Adrenal gland (tissue), 19 donors: ENCODE results near the gene TCAIM. TPM values are rescaled to one million over a fixed set of nuclear protein-coding genes. Genes with fewer than 3 reads are reported as not detected.

Source experiments
- DNase-seq, 7 donors: peaks; one replicate each; pipeline ENCODE4 v3.0.0-alpha.2; 2019 to 2020
- H3K27ac ChIP-seq, 5 donors: fragments of 200-600 bp; sonication (generic) in 4 of 5; 1 replicate in 3 of 5; 2 replicates in 2 of 5; pipeline versions ENCODE4 v1.5.1 to v1.8.0; 2016 to 2020; ENCODE audit warnings: mild to moderate bottlenecking in 1 of 5
- H3K27me3 ChIP-seq: fragments of 200-600 bp; 2 replicates; pipeline ENCODE4 v1.8.0; 2021
- H3K36me3 ChIP-seq, 2 donors: fragments of 200-600 bp; replicated peaks in 1 of 2; 1 replicate in 1 of 2; 2 replicates in 1 of 2; pipeline versions ENCODE4 v1.5.1 to v1.8.0; 2018 to 2022
- H3K4me1 ChIP-seq, 2 donors: fragments of 200-600 bp; replicated peaks in 1 of 2; 1 replicate in 1 of 2; 2 replicates in 1 of 2; pipeline versions ENCODE4 v1.5.1 to v1.8.0; 2018 to 2021
- H3K4me3 ChIP-seq, 4 donors: fragments of 200-600 bp; sonication (generic) in 3 of 4; one replicate each; pipeline ENCODE4 v1.5.1; 2016 to 2018
- H3K9me3 ChIP-seq, 3 donors: fragments of 200-600 bp; sonication (generic) in 1 of 3; replicated peaks in 1 of 3; 1 replicate in 2 of 3; 2 replicates in 1 of 3; pipeline versions ENCODE4 v1.5.1 to v1.8.0; 2016 to 2021
- CTCF ChIP-seq, 6 experiments: fragments of 450-650 bp in 4 of 6; fragments of 200-600 bp in 2 of 6; sonication (generic) in 1 of 6; IDR thresholded peaks; 1 replicate in 5 of 6; 2 replicates in 1 of 6; pipeline versions ENCODE4 v1.5.1 to v1.8.0; 2016 to 2021; ENCODE audit warnings: antibody characterized with exemption in 6 of 6, mild to moderate bottlenecking in 2 of 6, moderate library complexity in 1 of 6
- POLR2A ChIP-seq, 2 donors: fragments of 450-650 bp; IDR thresholded peaks; one replicate each; pipeline ENCODE4 v1.6.1; 2017; ENCODE audit warnings: antibody characterized with exemption in 2 of 2, mild to moderate bottlenecking in 2 of 2, moderate library complexity in 1 of 2
- WGBS, 4 donors: extraction: QIAGEN DNeasy Blood & Tissue Kit in 2 of 4; methylation state at CpG; one replicate each; pipeline versions ENCODE4 v1.1.5 to v1.1.7; 2013 to 2017; 5-methylcytosine and 5-hydroxymethylcytosine counted together
- intact Hi-C, 2 donors: fragments of 100-400 bp; cut with DNase I; formaldehyde crosslinking; loops; one replicate each; pipeline versions ENCODE4 v1.14.1 to v1.15.0; 2022 to 2023
- long read RNA-seq, 10 donors: library from polyadenylated mRNA in 3 of 10; unstranded in 2 of 10; stranded (forward) in 1 of 10; transcript quantifications; one replicate each; pipeline ENCODE4 v2.0.0 and lab custom pipeline, GENCODE V29; 2021 to 2026
- polyA plus RNA-seq, 3 donors: library from polyadenylated mRNA; stranded (reverse); fragments of 200-250 nt in 2 of 3; fragments of 350-450 nt in 1 of 3; fragmentation: Illumina TruSeq in 1 of 3; extraction: RNeasy Lipid Tissue Mini Kit (QIAGEN cat#74804) in 1 of 3; gene quantifications; one replicate each; pipeline ENCODE4 v1.2.3, GENCODE V29; 2013 to 2014
- total RNA-seq, 9 donors: library from RNA; depleted of rRNA in 4 of 9; stranded (reverse); fragments of >200 nt in 4 of 9; fragments of 120-200 nt in 1 of 9; fragmentation: NEBNext Ultra II Directional in 1 of 9; extraction: Animal tissue kit (Norgen Biotek cat#: 25700) in 1 of 9; gene quantifications; one replicate each; pipeline versions ENCODE4 v1.1.0 to v1.2.4, GENCODE V29; 2013 to 2023
- donor health status: healthy with polysubstance abuse.
- donor health status: Bipolar disorder and iron deficiency.
- donor health status: DM: yes; HTN: yes; CAD: no.
- donor health status: DM: no; HTN: no; CAD: no.
- donor health status: DM: no; HTN: no; CAD: no.
- donor health status: DM: yes; HTN: yes; CAD: no.

TCAIM gene
- total RNA-seq = 10 to 100 TPM; 22.3 to 51.9 (median 32.3) TPM
- 10 to 100 TPM; 11.8 to 31.5 (median 14.3) TPM for polyA plus RNA-seq
- long read RNA-seq, donor 1, partial matches to known transcripts = 0 of 7 reads
- long read RNA-seq, donor 1, other reads (novel, unspliced or antisense) = 0 of 7 reads
- long read RNA-seq, donor 2, partial matches to known transcripts = 0 of 3 reads
- long read RNA-seq, donor 2, other reads (novel, unspliced or antisense) = 0 of 3 reads
- long read RNA-seq, donor 3 = 0 reads
- long read RNA-seq, donor 4, transcript TCAIM-203 (4 exons, 2,178 nt) = major isoform, 6 of 19 reads
- long read RNA-seq, donor 4, partial matches to known transcripts = 0 of 19 reads
- long read RNA-seq, donor 4, other reads (novel, unspliced or antisense) = 6 of 19 reads
- long read RNA-seq, donor 5, transcript TCAIM-205 (11 exons, 1,844 nt) = minor isoform, 8 of 82 reads
- long read RNA-seq, donor 5, transcript TCAIM-203 (4 exons, 2,178 nt) = minor isoform, 14 of 82 reads
- long read RNA-seq, donor 5, transcript TCAIM-201 (11 exons, 3,687 nt) = major isoform, 19 of 82 reads
- long read RNA-seq, donor 5, transcript TCAIM-204 (11 exons, 3,306 nt) = minor isoform, 16 of 82 reads
- long read RNA-seq, donor 5, partial matches to known transcripts = 1 of 82 reads
- long read RNA-seq, donor 5, other reads (novel, unspliced or antisense) = 23 of 82 reads
- long read RNA-seq, donor 6, transcript TCAIM-204 (11 exons, 3,306 nt) = major isoform, 6 of 21 reads
- long read RNA-seq, donor 6, partial matches to known transcripts = 4 of 21 reads
- long read RNA-seq, donor 6, other reads (novel, unspliced or antisense) = 4 of 21 reads
- long read RNA-seq, donor 7, partial matches to known transcripts = 0 of 5 reads
- long read RNA-seq, donor 7, other reads (novel, unspliced or antisense) = 0 of 5 reads
- long read RNA-seq, donor 8, transcript TCAIM-203 (4 exons, 2,178 nt) = major isoform, 5 of 14 reads
- long read RNA-seq, donor 8, partial matches to known transcripts = 0 of 14 reads
- long read RNA-seq, donor 8, other reads (novel, unspliced or antisense) = 0 of 14 reads
- long read RNA-seq, donor 9, partial matches to known transcripts = 5 of 12 reads
- long read RNA-seq, donor 9, other reads (novel, unspliced or antisense) = 0 of 12 reads
- long read RNA-seq, donor 10, partial matches to known transcripts = 0 of 3 reads
- long read RNA-seq, donor 10, other reads (novel, unspliced or antisense) = 0 of 3 reads

GRCh38 chr3:44338010-44338827, at the start of gene TCAIM:
TSS of gene TCAIM (plus strand) at chr3:44338766. CDS start at chr3:44354783, 16,017 bp downstream.
- WGBS, 4 donors = 0 to 1% (median 0%) methylated on average over 30 to 77 of the region's 77 CpGs

GRCh38 chr3:44289882-44290462, 48.6 kb upstream of the TCAIM start:
- Histone ChIP-seq H3K9me3 (no peaks in the 10 kb centered on the region), H3K36me3 (no peaks in the 10 kb centered on the region), H3K4me1 (no peaks in the 10 kb centered on the region), H3K4me3 (no peak overlapping the region), H3K27ac (no peak overlapping the region), H3K27me3 (no peaks in the 10 kb centered on the region)
- intact Hi-C loops = no loop called here
- TF ChIP-seq CTCF (IDR thresholded peaks at IDR 0.05) (no peak), POLR2A (IDR thresholded peaks at IDR 0.05) (no peak)
- DNase-seq = no peak
- 43 to 60% (median 46%) methylated on average over 3 of the region's 3 CpGs for WGBS, 4 donors

More at GRCh38 chr3:44338010-44338827, at the start of gene TCAIM:
- Histone ChIP-seq H3K4me3 (peak within 1 kb of the TSS; percentile 47 to 73 (median 65)), H3K4me1 (peaks cover 8 to 27% of the 10 kb centered on the region in 2 donors), H3K27me3 (no peaks in the 10 kb centered on the region), H3K36me3 (no peaks in the 10 kb centered on the region), H3K27ac (peak within 1 kb of the TSS; percentile 79 to 98 (median 98)), H3K9me3 (no peaks in the 10 kb centered on the region)
- intact Hi-C loops = no loop called here
- TF ChIP-seq POLR2A (IDR thresholded peaks at IDR 0.05) (peak; percentile 77 to 97), CTCF (IDR thresholded peaks at IDR 0.05) (no peak)
- DNase-seq = peak; percentile 98 to 99 (median 99)

GRCh38 chr3:44292276-44292675, 46.3 kb upstream of the TCAIM start:
- WGBS, 4 donors = 71 to 87% (median 80%) methylated on average over 2 of the region's 2 CpGs
- intact Hi-C loops = no loop called here
- H3K36me3 ChIP-seq = no peaks in the 10 kb centered on the region
- TF ChIP-seq CTCF (IDR thresholded peaks at IDR 0.05) = no peak
- no peak for TF ChIP-seq POLR2A (IDR thresholded peaks at IDR 0.05)
- H3K27ac ChIP-seq = no peak overlapping the region
- no peak for DNase-seq
- H3K4me3 ChIP-seq = no peak overlapping the region
- H3K27me3 ChIP-seq = no peaks in the 10 kb centered on the region
- no peaks in the 10 kb centered on the region for H3K9me3 ChIP-seq
- H3K4me1 ChIP-seq = no peaks in the 10 kb centered on the region
